A549 (cell line): Measurements from ENCODE around the gene CCT3. TPM values are rescaled to one million over a fixed set of nuclear protein-coding genes. Genes with fewer than 3 reads are reported as not detected.
"Not testable (repeated sequence)": the region's sequence is repeated elsewhere in the genome, so short reads cannot be mapped to it uniquely, and the experiment has no call there.

Source experiments
- ATAC-seq, 2 experiments: fragments of 200-7000 bp in 1 of 2; fragments of >200 bp in 1 of 2; cut with Nextera tagmentation in 1 of 2; cut with Tn5 transposase in 1 of 2; 3 replicates each; pipeline versions ENCODE4 v1.8.0 to v1.9.1; 2018 to 2020; ENCODE audit warnings: mild to moderate bottlenecking in 1 of 2, moderate library complexity in 1 of 2
- CTCF ChIA-PET: fragments of 300-600 bp; sonication (Branson Sonifier 250); formaldehyde crosslinking; extraction: SDS; loops from one replicate; lab custom pipeline; 2021; ENCODE audit warnings: antibody characterized with exemption, inconsistent platforms; lab: Yijun Ruan, JAX
- POLR2A ChIA-PET: fragments of 350-600 bp; formaldehyde crosslinking; extraction: SDS; loops from one replicate; lab custom pipeline; 2021; ENCODE audit warnings: antibody characterized with exemption, inconsistent platforms; lab: Yijun Ruan, JAX
- DNase-seq, 2 experiments: peaks; one replicate each; pipeline versions ENCODE4 v3.0.0 to v3.0.0-alpha.2; 2011 to 2016; ENCODE audit warnings: low read depth in 1 of 2, low spot score in 1 of 2
- FAIRE-seq: peaks from 2 replicates; lab custom pipeline; 2011; peaks lifted over from hg19 to GRCh38; lab: Jason Lieb, UNC
- H3K27ac ChIP-seq, 2 experiments: fragments of >200 bp; sonication (Bioruptor Twin); formaldehyde crosslinking; 3 replicates each; pipeline ENCODE4 v1.5.1; 2016 to 2017
- H3K4me1 ChIP-seq: fragments of >200 bp; sonication (Bioruptor Twin); formaldehyde crosslinking; 3 replicates; pipeline ENCODE4 v1.6.1; 2016
- H3K4me2 ChIP-seq: fragments of >200 bp; sonication (Bioruptor Twin); formaldehyde crosslinking; 3 replicates; pipeline ENCODE4 v1.6.1; 2016
- H3K4me3 ChIP-seq: fragments of >200 bp; sonication (Bioruptor Twin); formaldehyde crosslinking; 3 replicates; pipeline ENCODE4 v1.5.1; 2016
- H3K9me3 ChIP-seq: fragments of >200 bp; sonication (Bioruptor Twin); formaldehyde crosslinking; 3 replicates; pipeline ENCODE4 v1.6.1; 2016
- CBX8 ChIP-seq: fragments of 200-600 bp; sonication (generic); IDR thresholded peaks from 2 replicates; pipeline ENCODE4 v1.6.1; 2016
- CEBPB ChIP-seq, 2 experiments: fragments of >200 bp in 1 of 2; sonication (Bioruptor Twin) in 1 of 2; formaldehyde crosslinking in 1 of 2; IDR thresholded peaks; 2 replicates each; pipeline ENCODE4 v1.6.1; 2012 to 2016
- CHD2 ChIP-seq: fragments of 150-350 bp; IDR thresholded peaks from 2 replicates; pipeline ENCODE4 v1.6.1; 2014; ENCODE audit warnings: low read length; ENCODE audit not compliant: partially characterized antibody
- EHMT2 ChIP-seq: fragments of 200-600 bp; sonication (generic); IDR thresholded peaks from 2 replicates; pipeline ENCODE4 v1.6.1; 2016; ENCODE audit warnings: antibody characterized with exemption, low read depth, mild to moderate bottlenecking, moderate library complexity
- ESRRA ChIP-seq: fragments of 150-350 bp; IDR thresholded peaks from 2 replicates; pipeline ENCODE4 v1.6.1; 2014; ENCODE audit warnings: mild to moderate bottlenecking, low read length, borderline replicate concordance
- FOXS1 ChIP-seq: fragments of 250-450 bp; sonication (Bioruptor Pico); IDR thresholded peaks from 2 replicates; pipeline ENCODE4 v1.5.0; 2020; ENCODE audit warnings: mild to moderate bottlenecking, moderate library complexity
- GATA3 ChIP-seq: IDR thresholded peaks from 2 replicates; pipeline ENCODE4 v1.6.1; 2012; ENCODE audit warnings: borderline replicate concordance
- HOXB13 ChIP-seq: fragments of 250-450 bp; sonication (Bioruptor Pico); IDR thresholded peaks from 2 replicates; pipeline ENCODE4 v1.5.0; 2020; ENCODE audit warnings: low read depth, mild to moderate bottlenecking, moderate library complexity
- HOXB5 ChIP-seq: fragments of 250-450 bp; sonication (Bioruptor Pico); IDR thresholded peaks from 2 replicates; pipeline ENCODE4 v1.5.0; 2020; ENCODE audit warnings: mild to moderate bottlenecking, moderate library complexity
- KDM1A ChIP-seq: fragments of 200-600 bp; sonication (generic); IDR thresholded peaks from 2 replicates; pipeline ENCODE4 v1.6.1; 2016; ENCODE audit warnings: low read depth, mild to moderate bottlenecking
- KDM5A ChIP-seq: fragments of 200-600 bp; sonication (generic); IDR thresholded peaks from 2 replicates; pipeline ENCODE4 v1.6.1; 2016; ENCODE audit warnings: antibody characterized with exemption, mild to moderate bottlenecking
- NPAS2 ChIP-seq: fragments of 250-450 bp; sonication (Bioruptor Pico); IDR thresholded peaks from 2 replicates; pipeline ENCODE4 v1.8.0; 2022; ENCODE audit warnings: mild to moderate bottlenecking, moderate library complexity, borderline replicate concordance
- PHF8 ChIP-seq: fragments of 200-600 bp; sonication (generic); IDR thresholded peaks from 2 replicates; pipeline ENCODE4 v1.6.1; 2016; ENCODE audit warnings: low read depth, mild to moderate bottlenecking, antibody characterized with exemption, moderate library complexity, borderline replicate concordance
- RARB ChIP-seq: fragments of 250-450 bp; sonication (Bioruptor Pico); IDR thresholded peaks from 2 replicates; pipeline ENCODE4 v1.8.0; 2021; ENCODE audit warnings: mild to moderate bottlenecking, moderate library complexity
- SMC3 ChIP-seq: fragments of >200 bp; sonication (Bioruptor Twin); formaldehyde crosslinking; IDR thresholded peaks from 3 replicates; pipeline ENCODE4 v1.6.1; 2018; ENCODE audit warnings: inconsistent platforms
- ZSCAN20 ChIP-seq: fragments of 250-450 bp; sonication (Bioruptor Pico); IDR thresholded peaks from 2 replicates; pipeline ENCODE4 v1.8.0; 2022; ENCODE audit warnings: mild to moderate bottlenecking, moderate library complexity
- WGBS: methylation state at CpG from one replicate; pipeline ENCODE4 v1.1.6; 2017; ENCODE audit errors: missing lambda C conversion rate; 5-methylcytosine and 5-hydroxymethylcytosine counted together
- polyA plus RNA-seq, 4 experiments: library from polyadenylated mRNA; depleted of rRNA in 3 of 4; stranded (reverse); fragments of >200 nt; fragmentation: RNase III in 1 of 4; extraction: RNeasy Plus Mini Kit Qiagen cat#74134 plus additional on column Dnase treatment in 1 of 4; gene quantifications; 2 replicates in 3 of 4; 3 replicates in 1 of 4; pipeline ENCODE4 v1.2.3, GENCODE V29; 2011 to 2017
- TF ChIP-seq, protein P1 (sequence below): fragments of >200 bp; sonication (Bioruptor Twin); formaldehyde crosslinking; IDR thresholded peaks from 3 replicates; pipeline ENCODE4 v1.5.1; 2016
- TF ChIP-seq, protein P2 (sequence below): fragments of 450-650 bp; IDR thresholded peaks from 2 replicates; pipeline ENCODE4 v1.6.1; 2014; ENCODE audit warnings: antibody characterized with exemption

The CCT3 gene
- polyA plus RNA-seq, 2 of the 4 experiments (the other 2 are of a cell fraction) = 528 to 824 TPM

DNA sequence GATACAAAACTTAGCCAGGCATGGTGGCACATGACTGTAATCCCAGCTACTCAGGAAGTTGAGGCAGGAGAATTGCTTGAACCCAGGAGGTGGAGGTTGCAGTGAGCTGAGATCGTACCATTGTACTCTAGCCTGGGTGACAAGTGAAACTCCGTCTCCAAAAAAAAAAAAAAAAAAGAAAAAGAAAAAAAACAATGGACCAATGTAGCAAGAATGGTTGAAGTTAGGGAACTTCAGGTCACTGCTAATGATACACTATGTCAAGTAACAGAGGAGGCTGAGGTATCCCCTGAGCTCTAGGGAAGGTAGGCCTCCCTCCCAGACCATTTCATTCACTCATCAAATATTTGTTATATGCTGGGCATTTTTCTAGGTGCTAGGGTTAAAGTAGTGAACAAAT, 7.9 kb upstream of the CCT3 start:
- CTCF ChIA-PET = interaction anchor here (0.7 to 6.9 kb wide), 6 partner anchors 10 to 100 kb away, joined by 3 to 36 read pairs (median 8); no protein-coding TSS in a partner anchor
- 89% methylated on average over 2 of the region's 2 CpGs for WGBS
- POLR2A ChIA-PET, H3K4me2 ChIP-seq, H3K27ac ChIP-seq, H3K4me3 ChIP-seq, H3K9me3 ChIP-seq, ATAC-seq, DNase-seq, H3K4me1 ChIP-seq, FAIRE-seq: not testable (repeated sequence)

DNA sequence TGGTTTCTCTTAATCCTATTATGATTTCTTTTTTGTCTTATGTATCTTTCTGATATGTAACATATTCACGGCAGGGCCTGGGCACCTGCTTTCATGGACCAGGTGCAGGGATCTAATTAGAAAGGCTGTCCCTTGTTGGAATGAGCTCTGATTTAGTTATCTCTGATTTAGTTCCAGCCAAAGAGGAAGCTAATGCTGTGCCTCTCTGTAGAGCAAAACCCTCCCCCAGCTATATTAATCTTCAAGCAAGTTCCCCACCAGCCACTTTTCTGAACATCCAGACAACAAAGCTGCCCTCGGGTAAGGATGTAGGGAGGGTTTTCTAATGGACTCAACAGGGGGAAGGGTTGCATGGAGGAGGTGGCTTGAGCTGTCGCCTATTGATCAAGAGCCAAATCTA, 6.3 kb upstream of the CCT3 start:
- H3K9me3 ChIP-seq = no peaks in the 10 kb centered on the region
- ATAC-seq (no peak), DNase-seq (no peak), FAIRE-seq (no peak)
- no peak overlapping the region for H3K27ac ChIP-seq
- TF ChIP-seq CEBPB (IDR thresholded peaks at IDR 0.05) = no peak
- WGBS = 65% methylated on average over 3 of the region's 3 CpGs
- no peak overlapping the region for H3K4me3 ChIP-seq
- H3K4me1 ChIP-seq = no peaks in the 10 kb centered on the region
- ChIA-PET CTCF (interaction anchor here (0.7 to 6.9 kb wide), 9 partner anchors 11 to 247 kb away, joined by 3 to 36 read pairs (median 4); no protein-coding TSS in a partner anchor), POLR2A (no interaction called here)
- H3K4me2 ChIP-seq = no peak overlapping the region

DNA sequence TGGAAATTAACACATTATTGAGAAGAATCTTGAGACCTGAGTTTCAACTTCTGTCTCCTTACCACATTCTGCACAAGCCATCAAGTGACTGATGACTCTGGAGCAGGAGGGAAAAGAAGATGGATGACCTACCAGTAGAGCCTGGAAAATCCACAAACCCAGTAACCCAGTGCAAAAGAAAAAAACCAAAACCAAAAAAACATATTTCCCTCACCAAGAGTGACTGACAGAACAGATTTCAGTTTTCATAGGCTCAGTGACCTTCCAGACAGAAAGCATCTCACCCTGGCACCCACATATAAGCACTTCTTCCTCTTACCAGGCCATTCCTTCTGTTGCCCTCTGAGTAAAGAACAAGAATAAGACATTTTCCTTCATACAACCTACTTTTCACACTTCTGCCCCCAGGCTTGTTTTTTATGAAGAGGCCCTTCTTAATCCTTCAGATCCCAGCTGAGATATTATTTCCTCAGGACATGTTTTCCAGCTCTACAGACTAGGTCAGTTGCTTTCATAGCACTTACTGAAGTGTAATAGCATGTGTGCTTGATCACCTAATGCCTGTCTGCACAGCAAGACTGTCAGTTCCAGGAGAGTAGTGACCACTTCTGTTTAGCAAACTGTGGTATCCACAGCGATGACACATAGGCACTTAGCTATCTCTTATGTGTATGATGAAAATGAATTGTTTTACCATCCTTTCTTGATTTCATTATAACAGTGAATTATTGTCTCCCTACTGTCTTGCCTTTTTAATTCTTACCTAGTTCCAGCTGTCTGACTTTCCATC, 4.3 kb upstream of the CCT3 start:
- FAIRE-seq = no peak
- H3K4me1 ChIP-seq = no peaks in the 10 kb centered on the region
- POLR2A ChIA-PET = no interaction called here
- H3K27ac ChIP-seq = no peak overlapping the region
- WGBS = 78% methylated on average over 1 of the region's 1 CpG
- H3K9me3 ChIP-seq = no peaks in the 10 kb centered on the region
- TF ChIP-seq CBX8 (no peak), RARB (CRISPR knock-in tag) (no peak), HOXB5 (CRISPR knock-in tag) (no peak), SMC3 (no peak), KDM5A (no peak), CHD2 (no peak), ESRRA (no peak), NPAS2 (CRISPR knock-in tag) (no peak), GATA3 (no peak), ZSCAN20 (CRISPR knock-in tag) (no peak), HOXB13 (CRISPR knock-in tag) (no peak), KDM1A (no peak), EHMT2 (no peak)
- TF ChIP-seq, protein P1, sequence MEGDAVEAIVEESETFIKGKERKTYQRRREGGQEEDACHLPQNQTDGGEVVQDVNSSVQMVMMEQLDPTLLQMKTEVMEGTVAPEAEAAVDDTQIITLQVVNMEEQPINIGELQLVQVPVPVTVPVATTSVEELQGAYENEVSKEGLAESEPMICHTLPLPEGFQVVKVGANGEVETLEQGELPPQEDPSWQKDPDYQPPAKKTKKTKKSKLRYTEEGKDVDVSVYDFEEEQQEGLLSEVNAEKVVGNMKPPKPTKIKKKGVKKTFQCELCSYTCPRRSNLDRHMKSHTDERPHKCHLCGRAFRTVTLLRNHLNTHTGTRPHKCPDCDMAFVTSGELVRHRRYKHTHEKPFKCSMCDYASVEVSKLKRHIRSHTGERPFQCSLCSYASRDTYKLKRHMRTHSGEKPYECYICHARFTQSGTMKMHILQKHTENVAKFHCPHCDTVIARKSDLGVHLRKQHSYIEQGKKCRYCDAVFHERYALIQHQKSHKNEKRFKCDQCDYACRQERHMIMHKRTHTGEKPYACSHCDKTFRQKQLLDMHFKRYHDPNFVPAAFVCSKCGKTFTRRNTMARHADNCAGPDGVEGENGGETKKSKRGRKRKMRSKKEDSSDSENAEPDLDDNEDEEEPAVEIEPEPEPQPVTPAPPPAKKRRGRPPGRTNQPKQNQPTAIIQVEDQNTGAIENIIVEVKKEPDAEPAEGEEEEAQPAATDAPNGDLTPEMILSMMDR = no peak
- TF ChIP-seq, protein P2, sequence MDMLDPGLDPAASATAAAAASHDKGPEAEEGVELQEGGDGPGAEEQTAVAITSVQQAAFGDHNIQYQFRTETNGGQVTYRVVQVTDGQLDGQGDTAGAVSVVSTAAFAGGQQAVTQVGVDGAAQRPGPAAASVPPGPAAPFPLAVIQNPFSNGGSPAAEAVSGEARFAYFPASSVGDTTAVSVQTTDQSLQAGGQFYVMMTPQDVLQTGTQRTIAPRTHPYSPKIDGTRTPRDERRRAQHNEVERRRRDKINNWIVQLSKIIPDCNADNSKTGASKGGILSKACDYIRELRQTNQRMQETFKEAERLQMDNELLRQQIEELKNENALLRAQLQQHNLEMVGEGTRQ = no peak
- no peak overlapping the region for H3K4me2 ChIP-seq
- DNase-seq = no peak
- CTCF ChIA-PET = interaction anchor here (0.7 to 6.9 kb wide), 7 partner anchors 12 to 43 kb away, joined by 3 to 36 read pairs (median 4); no protein-coding TSS in a partner anchor
- ATAC-seq = no peak
- H3K4me3 ChIP-seq = no peak overlapping the region

DNA sequence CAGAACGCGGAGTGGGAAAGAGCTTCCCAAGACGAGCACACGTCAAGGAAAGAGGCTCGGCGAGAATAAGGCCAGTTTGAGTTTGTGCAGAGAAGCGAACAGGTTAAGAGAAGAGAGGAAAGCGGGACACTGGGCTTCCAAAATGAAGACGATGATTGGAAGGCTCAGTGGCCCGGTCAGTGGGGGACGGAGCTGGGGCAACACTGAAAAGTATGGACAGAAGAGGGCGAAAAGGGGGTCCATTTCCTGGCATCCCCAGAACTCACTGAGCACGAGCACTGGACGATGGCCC, 258 bp downstream of the CCT3 start:
- peak overlapping the region; percentile 94 for H3K4me2 ChIP-seq
- ATAC-seq = peak in 1 of 2 experiments; percentile 71; a peak in 3 of 6 replicates
- no peaks in the 10 kb centered on the region for H3K9me3 ChIP-seq
- peak overlapping the region; percentile 87 to 89 for H3K27ac ChIP-seq
- no peak for DNase-seq
- under 1% methylated on average over 12 of the region's 14 CpGs for WGBS
- FAIRE-seq = no peak
- ChIA-PET CTCF (interaction anchor here (1.4 to 1.9 kb wide), 4 partner anchors 10 to 108 kb away, joined by 3 to 8 read pairs (median 5); no protein-coding TSS in a partner anchor), POLR2A (interaction anchor here (1.0 to 1.6 kb wide), 4 partner anchors 12 to 108 kb away, joined by 3 to 6 read pairs (median 4); partner anchors contain the start of gene SMG5)
- H3K4me3 ChIP-seq = peak overlapping the region; percentile 75
- peaks cover 16% of the 10 kb centered on the region; the same call in 2 of the 3 replicates for H3K4me1 ChIP-seq
- TF ChIP-seq PHF8 = peak; percentile 20
- TF ChIP-seq FOXS1 (CRISPR knock-in tag) = no peak
